ENCODE results near the gene WFDC8.

WFDC8 gene

GRCh38 chr20:45579184-45579583, at the start of gene WFDC8:
Gene WFDC8 (minus strand): TSS chr20:45579284. CDS start chr20:45579247, 37 bp downstream.
- no peak within 1 kb of the TSS for H3K4me3 ChIP-seq (ENCODE audit: low read depth, low read length)
- no peak for TF ChIP-seq CTCF (IDR thresholded peaks at IDR 0.05; ENCODE audit: borderline replicate concordance, insufficient read depth, low read depth, low read length)

- no peak overlapping the region for H3K4me3 ChIP-seq (ENCODE audit: low read depth, low read length)
- no peak for TF ChIP-seq CTCF (IDR thresholded peaks at IDR 0.05; ENCODE audit: borderline replicate concordance, insufficient read depth, low read depth, low read length)
Observed at GRCh38 chr20:45626540-45626939, 47.5 kb upstream of the WFDC8 start.

GRCh38 chr20:45621593-45621992, 42.5 kb upstream of the WFDC8 start:
- H3K4me3 ChIP-seq (ENCODE audit: low read depth, low read length) = no peak overlapping the region
- TF ChIP-seq CTCF (IDR thresholded peaks at IDR 0.05; ENCODE audit: borderline replicate concordance, insufficient read depth, low read depth, low read length) = no peak

GRCh38 chr20:45617591-45617990, 38.5 kb upstream of the WFDC8 start:
- no peak overlapping the region for H3K4me3 ChIP-seq (ENCODE audit: low read depth, low read length)
- no peak for TF ChIP-seq CTCF (IDR thresholded peaks at IDR 0.05; ENCODE audit: borderline replicate concordance, insufficient read depth, low read depth, low read length)

- no peak overlapping the region for H3K4me3 ChIP-seq (ENCODE audit: low read depth, low read length)
- no peak for TF ChIP-seq CTCF (IDR thresholded peaks at IDR 0.05; ENCODE audit: borderline replicate concordance, insufficient read depth, low read depth, low read length)
Observed at GRCh38 chr20:45612314-45612713, 33.2 kb upstream of the WFDC8 start.

GRCh38 chr20:45611054-45611453, 32.0 kb upstream of the WFDC8 start:
- no peak overlapping the region for H3K4me3 ChIP-seq (ENCODE audit: low read depth, low read length)
- no peak for TF ChIP-seq CTCF (IDR thresholded peaks at IDR 0.05; ENCODE audit: borderline replicate concordance, insufficient read depth, low read depth, low read length)

GRCh38 chr20:45607810-45608209, 28.7 kb upstream of the WFDC8 start:
- no peak overlapping the region for H3K4me3 ChIP-seq (ENCODE audit: low read depth, low read length)
- no peak for TF ChIP-seq CTCF (IDR thresholded peaks at IDR 0.05; ENCODE audit: borderline replicate concordance, insufficient read depth, low read depth, low read length)

All from GM12875 (cell line).